ENCODE results near the gene C2orf78.

GRCh38 chr2:73746877-73747208 is 37.1 kb upstream of the C2orf78 start:
- TF ChIP-seq EGR1 (IDR thresholded peaks at IDR 0.05; ENCODE audit: borderline replicate concordance in 1 of 2, low read depth in 2 of 2, low read length in 2 of 2) (no peak), RAD21 (IDR thresholded peaks at IDR 0.05; ENCODE audit: insufficient read depth, low read depth, low read length) (no peak), CTCF (IDR thresholded peaks at IDR 0.05 in 2 of 3, conservative IDR thresholded peaks at IDR 0.05 in 1 of 3; ENCODE audit: control insufficient read depth in 2 of 3, extremely low read depth in 1 of 3, insufficient read depth in 1 of 3, low read depth in 3 of 3, low read length in 3 of 3) (no peak), ATF3 (IDR thresholded peaks at IDR 0.05; ENCODE audit: borderline replicate concordance, extremely low read depth, low read depth, low read length) (no peak), ZNF217 (IDR thresholded peaks at IDR 0.05) (no peak), E2F4 (IDR thresholded peaks at IDR 0.05; ENCODE audit: low read depth, low read length) (no peak), MAX (IDR thresholded peaks at IDR 0.05; ENCODE audit: low read depth, low read length) (no peak), RCOR1 (conservative IDR thresholded peaks at IDR 0.05; ENCODE audit: low read depth, low read length) (no peak), ZBTB33 (IDR thresholded peaks at IDR 0.05) (no peak), RFX5 (IDR thresholded peaks at IDR 0.05; ENCODE audit: low read depth, low read length) (no peak), CREM (IDR thresholded peaks at IDR 0.05; ENCODE audit: low read depth) (no peak), POLR2A (IDR thresholded peaks at IDR 0.05; ENCODE audit: low read depth, low read length) (no peak)
